Mesothelial cell of epicardium (in vitro differentiated cells): ENCODE measurements around the gene GPRIN3. TPM values are rescaled to one million over a fixed set of nuclear protein-coding genes. Genes with fewer than 3 reads are reported as not detected.

Experiments
- DNase-seq, 2 experiments: peaks; one replicate each; pipeline ENCODE4 v3.0.0; 2021; ENCODE audit warnings: low spot score in 2 of 2; ENCODE audit not compliant: unreplicated experiment in 2 of 2
- H3K27ac Mint-ChIP-seq: 2 replicates; pipeline ENCODE4 v1.8.0; 2021; ENCODE audit warnings: mixed read lengths
- H3K27me3 Mint-ChIP-seq: 2 replicates; pipeline ENCODE4 v1.8.0; 2021; ENCODE audit warnings: low read depth, mixed read lengths
- H3K36me3 Mint-ChIP-seq: 2 replicates; pipeline ENCODE4 v1.8.0; 2021; ENCODE audit warnings: mixed read lengths
- H3K4me1 Mint-ChIP-seq: 2 replicates; pipeline ENCODE4 v1.8.0; 2021; ENCODE audit warnings: mixed read lengths
- H3K4me3 Mint-ChIP-seq: 2 replicates; pipeline ENCODE4 v1.8.0; 2021; ENCODE audit warnings: mild to moderate bottlenecking, moderate library complexity, mixed read lengths
- H3K9me3 Mint-ChIP-seq: 2 replicates; pipeline ENCODE4 v1.8.0; 2021; ENCODE audit warnings: mixed read lengths
- total RNA-seq: library from RNA; stranded (reverse); gene quantifications from 3 replicates; pipeline ENCODE4 v1.2.1, GENCODE V29; 2021
- TF ChIP-seq, protein P1 (sequence below): fragments of 200-600 bp; sonication (generic); IDR thresholded peaks from one replicate; pipeline ENCODE4 v1.5.0; 2021; ENCODE audit warnings: antibody characterized with exemption; ENCODE audit not compliant: unreplicated experiment

The GPRIN3 gene
- total RNA-seq, 1 donor from 2014 or later = 1.5 TPM

DNA sequence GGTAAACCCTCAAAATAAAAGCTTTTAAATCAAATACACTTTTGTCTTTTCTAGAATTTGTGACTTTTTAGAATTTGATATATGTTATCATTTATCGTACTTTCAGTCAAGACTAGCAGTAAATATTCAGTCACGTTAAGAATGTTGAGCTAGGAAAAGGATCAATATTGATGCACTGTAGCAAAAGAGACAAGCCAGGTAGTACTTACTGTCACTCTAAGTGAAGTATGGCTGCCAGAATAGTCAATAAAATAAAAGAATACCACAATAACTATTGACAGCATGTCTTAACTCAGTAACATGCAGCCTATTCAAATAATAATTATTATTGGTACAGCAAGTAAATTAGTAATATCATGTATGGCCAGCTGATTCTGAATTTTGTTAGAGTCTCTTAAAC is 43.6 kb upstream of the GPRIN3 start:
- H3K4me1 Mint-ChIP-seq = peaks cover 4% of the 10 kb centered on the region
- peaks cover 8% of the 10 kb centered on the region for H3K36me3 Mint-ChIP-seq
- H3K27me3 Mint-ChIP-seq = no peaks in the 10 kb centered on the region
- TF ChIP-seq, protein P1, sequence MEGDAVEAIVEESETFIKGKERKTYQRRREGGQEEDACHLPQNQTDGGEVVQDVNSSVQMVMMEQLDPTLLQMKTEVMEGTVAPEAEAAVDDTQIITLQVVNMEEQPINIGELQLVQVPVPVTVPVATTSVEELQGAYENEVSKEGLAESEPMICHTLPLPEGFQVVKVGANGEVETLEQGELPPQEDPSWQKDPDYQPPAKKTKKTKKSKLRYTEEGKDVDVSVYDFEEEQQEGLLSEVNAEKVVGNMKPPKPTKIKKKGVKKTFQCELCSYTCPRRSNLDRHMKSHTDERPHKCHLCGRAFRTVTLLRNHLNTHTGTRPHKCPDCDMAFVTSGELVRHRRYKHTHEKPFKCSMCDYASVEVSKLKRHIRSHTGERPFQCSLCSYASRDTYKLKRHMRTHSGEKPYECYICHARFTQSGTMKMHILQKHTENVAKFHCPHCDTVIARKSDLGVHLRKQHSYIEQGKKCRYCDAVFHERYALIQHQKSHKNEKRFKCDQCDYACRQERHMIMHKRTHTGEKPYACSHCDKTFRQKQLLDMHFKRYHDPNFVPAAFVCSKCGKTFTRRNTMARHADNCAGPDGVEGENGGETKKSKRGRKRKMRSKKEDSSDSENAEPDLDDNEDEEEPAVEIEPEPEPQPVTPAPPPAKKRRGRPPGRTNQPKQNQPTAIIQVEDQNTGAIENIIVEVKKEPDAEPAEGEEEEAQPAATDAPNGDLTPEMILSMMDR = no peak
- H3K4me3 Mint-ChIP-seq = no peak overlapping the region
- no peak overlapping the region for H3K27ac Mint-ChIP-seq
- no peak for DNase-seq
- H3K9me3 Mint-ChIP-seq = peaks cover 26% of the 10 kb centered on the region

DNA sequence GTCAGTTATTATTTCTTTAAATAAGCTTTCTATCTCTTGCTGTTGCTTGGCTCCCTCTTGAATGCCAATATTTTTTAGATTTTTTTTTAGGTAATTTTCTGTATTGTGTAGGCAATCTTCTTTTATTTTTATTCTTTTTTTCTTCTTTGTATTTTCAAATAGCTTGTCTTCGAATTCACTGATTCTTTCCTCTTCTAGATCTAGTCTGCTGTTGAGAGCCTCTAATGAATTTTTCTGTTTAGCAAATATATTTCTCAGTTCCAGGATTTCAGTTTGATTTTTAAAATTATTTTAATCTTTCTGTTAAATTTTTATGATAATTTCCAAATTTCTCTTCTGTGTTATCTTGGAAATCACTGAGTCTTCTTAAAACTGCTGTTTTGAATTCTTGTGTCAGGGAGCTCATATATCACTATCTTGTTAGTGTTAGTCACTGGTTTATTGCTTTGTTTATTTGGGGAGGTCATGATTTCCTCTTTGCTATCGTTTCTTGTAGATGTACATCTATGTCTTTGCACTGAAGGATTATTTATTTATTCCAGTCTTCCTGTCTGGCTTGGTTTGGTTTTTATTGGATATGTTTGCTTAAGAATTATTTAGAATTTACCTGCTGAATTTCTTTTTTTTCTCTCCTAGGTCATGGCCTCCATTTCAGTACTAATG is 39.9 kb upstream of the GPRIN3 start:
- Mint-ChIP-seq H3K9me3 (peaks cover 28% of the 10 kb centered on the region), H3K27ac (no peak overlapping the region), H3K4me3 (no peak overlapping the region), H3K4me1 (no peaks in the 10 kb centered on the region), H3K27me3 (peaks cover 2% of the 10 kb centered on the region), H3K36me3 (peaks cover 8% of the 10 kb centered on the region)
- no peak for DNase-seq
- TF ChIP-seq, protein P1 = no peak

DNA sequence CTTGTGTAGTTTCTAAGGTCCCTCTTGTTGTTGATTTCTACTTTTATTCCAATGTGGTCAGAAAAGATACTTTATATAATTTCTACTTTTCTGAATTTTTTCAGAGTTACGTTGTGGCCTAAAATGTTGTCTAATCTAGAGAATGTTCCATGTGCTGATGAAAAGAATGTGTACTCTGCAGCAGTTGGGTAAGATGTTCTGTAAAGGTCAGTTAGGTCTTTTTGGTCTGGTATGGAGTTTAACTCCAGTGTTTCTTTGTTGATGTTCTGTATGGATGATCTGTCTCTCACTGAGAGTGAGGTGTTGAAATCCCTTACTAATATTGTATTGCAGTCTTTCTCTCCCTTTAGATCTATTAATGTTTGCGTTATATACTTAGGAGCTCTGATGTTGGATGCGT is 37.0 kb upstream of the GPRIN3 start:
- H3K4me1 Mint-ChIP-seq = no peaks in the 10 kb centered on the region

DNA sequence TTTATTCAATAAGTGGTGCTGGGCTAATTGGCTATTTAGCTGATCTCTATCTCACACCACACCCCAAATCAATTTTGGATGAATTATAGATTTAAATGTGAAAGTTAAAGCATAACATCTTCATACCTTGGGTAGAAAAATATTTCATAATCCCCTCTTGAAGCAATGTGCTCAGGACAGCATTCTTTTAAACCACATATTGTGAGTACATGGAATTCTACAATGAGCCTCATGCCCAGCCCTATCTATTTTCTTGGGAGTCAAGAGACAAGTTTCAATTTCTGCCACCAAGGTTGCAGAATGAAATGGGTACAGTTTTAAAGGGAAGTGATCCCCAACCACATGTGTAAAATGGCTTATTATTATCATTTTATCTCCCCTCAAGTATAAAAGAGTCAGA is 30.6 kb upstream of the GPRIN3 start:
- no peak for DNase-seq
- H3K4me3 Mint-ChIP-seq = no peak overlapping the region
- H3K9me3 Mint-ChIP-seq = peaks cover 3% of the 10 kb centered on the region
- H3K27ac Mint-ChIP-seq = no peak overlapping the region
- TF ChIP-seq, protein P1 = no peak
- H3K27me3 Mint-ChIP-seq = peaks cover 10% of the 10 kb centered on the region
- no peaks in the 10 kb centered on the region for H3K36me3 Mint-ChIP-seq
- no peaks in the 10 kb centered on the region for H3K4me1 Mint-ChIP-seq

More for the DNA sequence above, 37.0 kb upstream of the GPRIN3 start:
- H3K4me3 Mint-ChIP-seq = no peak overlapping the region
- peaks cover 3% of the 10 kb centered on the region for H3K27me3 Mint-ChIP-seq
- no peak for DNase-seq
- TF ChIP-seq, protein P1 = no peak
- H3K27ac Mint-ChIP-seq = no peak overlapping the region
- H3K9me3 Mint-ChIP-seq = peaks cover 23% of the 10 kb centered on the region
- H3K36me3 Mint-ChIP-seq = peaks cover 8% of the 10 kb centered on the region

DNA sequence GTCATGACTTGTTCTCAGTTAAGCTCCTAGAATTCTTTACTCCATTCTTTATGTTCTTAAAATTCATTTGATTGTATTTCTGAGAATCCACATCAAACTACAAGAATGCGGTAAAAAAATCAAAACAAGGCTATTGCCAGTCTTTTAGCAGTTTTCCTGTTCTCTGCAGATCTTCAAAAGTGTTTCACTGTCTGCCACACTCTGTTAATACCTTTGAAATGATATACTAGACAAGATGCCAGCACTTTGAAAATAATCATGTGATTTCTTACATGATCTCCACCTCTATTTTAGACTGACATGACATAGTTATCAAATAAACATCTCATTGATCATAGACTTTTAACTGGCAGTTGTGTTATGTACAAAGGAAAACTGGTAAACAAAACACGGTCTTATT is 30.1 kb upstream of the GPRIN3 start:
- TF ChIP-seq, protein P1 = no peak
- no peak overlapping the region for H3K4me3 Mint-ChIP-seq
- H3K4me1 Mint-ChIP-seq = no peaks in the 10 kb centered on the region
- H3K27ac Mint-ChIP-seq = no peak overlapping the region
- no peaks in the 10 kb centered on the region for H3K36me3 Mint-ChIP-seq
- peaks cover 3% of the 10 kb centered on the region for H3K9me3 Mint-ChIP-seq
- peaks cover 8% of the 10 kb centered on the region for H3K27me3 Mint-ChIP-seq
- DNase-seq = no peak
